HG03571 (cell line): ENCODE measurements around the gene DYNLT1.
"Not testable (repeated sequence)": the region's sequence is repeated elsewhere in the genome, so short reads cannot be mapped to it uniquely, and the experiment has no call there.

ENCODE experiments used
- ATAC-seq: cut with Tn5 transposase; IDR thresholded peaks from one replicate; pipeline ENCODE4 v1.9.1; 2021; ENCODE audit not compliant: unreplicated experiment

DYNLT1 gene

DNA sequence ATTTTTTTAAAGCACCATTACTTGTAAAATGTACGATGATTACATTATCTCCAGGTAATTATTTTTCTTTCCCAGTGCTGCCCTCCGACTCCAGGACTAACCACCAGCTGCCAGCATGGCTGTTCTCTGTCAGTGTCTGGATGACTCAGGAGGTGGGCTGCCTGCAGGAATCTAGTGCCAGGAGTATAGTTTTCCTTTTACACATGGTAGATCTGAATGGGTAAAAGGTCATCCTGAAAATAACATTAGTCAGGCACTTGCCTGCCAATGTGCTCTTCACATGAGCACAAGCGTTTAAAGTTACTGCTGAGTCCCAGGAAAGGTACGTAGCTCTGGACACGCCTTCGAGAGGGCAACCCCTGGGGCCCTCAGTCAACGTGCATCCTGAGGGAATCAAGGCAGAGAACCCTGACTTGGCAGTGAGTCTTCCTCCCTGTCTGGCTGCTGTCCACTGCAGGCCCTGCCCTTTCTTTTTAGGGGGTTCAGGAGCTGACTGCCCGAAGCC is 2.4 kb downstream of the DYNLT1 start:
- no peak for ATAC-seq

GRCh38 chr6:158640519-158640918 is 4.0 kb downstream of the DYNLT1 start:
- no peak for ATAC-seq

DNA sequence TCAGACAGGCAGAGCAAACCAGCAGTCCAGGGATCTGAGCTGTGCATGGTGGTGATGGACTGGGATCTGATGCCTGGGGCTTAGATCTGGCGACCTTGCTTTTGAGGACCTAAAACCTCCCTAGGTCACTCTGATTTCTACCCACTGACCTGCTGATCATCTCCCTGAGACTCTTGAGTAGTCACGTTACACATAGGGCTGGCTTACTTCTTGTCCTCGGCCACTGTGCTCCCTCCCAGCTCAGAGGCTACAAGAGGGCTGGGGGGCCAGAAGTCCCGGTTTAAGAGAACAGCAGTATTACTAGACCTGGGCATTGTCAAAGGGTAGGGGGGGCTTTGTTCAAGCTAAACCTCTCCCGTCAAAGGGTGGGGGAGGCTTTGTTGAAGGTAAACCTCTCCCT is 5.5 kb downstream of the DYNLT1 start:
- ATAC-seq, result no peak

- no peak for ATAC-seq
These were observed 6.2 kb downstream of the DYNLT1 start for GRCh38 chr6:158638324-158638854.

GRCh38 chr6:158636778-158637177 is 7.8 kb downstream of the DYNLT1 start:
- no peak for ATAC-seq

- ATAC-seq, result no peak
These were observed 9.0 kb downstream of the DYNLT1 start for GRCh38 chr6:158635427-158636073.

GRCh38 chr6:158634695-158635426 is 9.7 kb downstream of the DYNLT1 start:
- ATAC-seq, result no peak

DNA sequence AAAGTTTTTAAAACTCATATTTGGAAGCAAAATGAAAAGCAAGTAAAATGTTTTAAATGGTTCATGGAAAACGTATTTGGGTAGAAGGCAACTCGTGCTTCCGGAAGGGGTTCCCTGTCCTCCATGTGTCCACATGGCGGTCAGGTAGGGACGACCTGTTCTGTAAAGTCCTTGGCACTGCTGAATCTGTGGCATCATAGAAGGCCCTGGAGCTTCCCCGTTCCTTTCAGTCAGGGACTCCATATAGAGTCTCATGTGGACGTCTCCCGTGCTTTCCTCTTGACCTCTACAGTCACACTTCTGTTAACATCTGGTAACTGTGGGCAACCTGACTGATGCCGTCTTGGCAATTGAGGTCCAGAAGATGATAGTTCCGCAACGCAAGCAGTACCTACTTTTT is 11.4 kb downstream of the DYNLT1 start:
- no peak for ATAC-seq

DNA sequence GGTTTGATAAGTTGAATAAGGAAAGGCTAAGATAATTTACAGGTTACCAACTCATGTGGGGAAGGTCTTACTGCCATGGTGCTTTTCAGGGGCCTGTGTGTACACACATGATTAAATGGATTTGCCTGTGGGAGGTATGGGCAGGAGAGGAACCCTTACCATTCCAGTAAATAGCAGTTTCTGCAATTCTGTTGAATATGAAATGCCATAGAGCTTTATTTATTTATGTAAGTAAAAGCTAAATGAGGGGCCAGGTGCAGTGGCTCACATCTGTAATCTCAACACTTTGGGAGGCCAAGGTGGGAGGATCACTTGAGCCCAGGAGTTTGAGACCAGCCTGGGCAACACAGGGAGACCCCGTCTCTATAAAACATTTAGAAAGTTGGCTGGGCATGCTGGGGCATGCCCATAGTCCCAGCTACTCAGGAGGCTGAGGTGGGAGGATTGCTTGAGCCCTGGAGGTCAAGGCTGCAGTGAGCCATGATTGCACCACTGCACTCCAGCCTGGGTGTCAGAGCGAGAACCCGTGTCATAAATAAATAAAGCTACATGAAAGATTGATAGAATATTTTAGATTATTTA is 11.9 kb downstream of the DYNLT1 start:
- not testable (repeated sequence) for ATAC-seq

GRCh38 chr6:158631678-158632537 is 12.6 kb downstream of the DYNLT1 start:
- ATAC-seq, result no peak

DNA sequence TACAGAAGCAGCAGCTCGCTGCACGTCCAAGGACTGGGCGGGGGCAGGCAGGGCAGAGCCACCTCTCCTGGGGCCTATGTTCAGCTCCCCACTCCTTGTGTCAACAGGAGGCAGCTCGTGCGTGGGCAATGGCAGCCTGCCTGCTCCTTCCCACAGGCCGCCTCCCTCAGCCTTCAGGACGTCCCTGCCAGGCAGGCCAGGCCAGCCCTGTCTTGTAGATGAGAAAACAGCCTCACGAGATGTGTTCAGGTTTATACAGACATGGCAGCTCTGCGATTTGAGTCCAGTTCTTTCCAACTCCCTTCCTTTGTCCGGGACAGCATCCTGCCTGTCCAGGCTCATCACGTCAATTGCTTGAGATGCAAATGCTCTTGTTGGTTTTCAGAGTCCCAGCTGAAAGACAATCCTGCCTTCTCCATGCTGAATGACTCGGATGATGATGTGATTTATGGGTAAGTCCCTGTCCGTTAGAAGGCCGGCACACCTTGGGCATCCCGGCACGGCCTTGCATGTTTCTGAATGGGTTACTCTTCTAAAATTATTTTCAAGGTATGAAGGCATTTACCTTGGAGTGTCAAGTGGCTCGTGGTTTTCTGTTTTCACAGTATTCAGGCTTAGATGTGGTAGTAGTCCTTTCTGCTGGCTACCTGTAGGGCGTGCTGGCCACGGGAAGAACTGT is 13.5 kb downstream of the DYNLT1 start:
- no peak for ATAC-seq

GRCh38 chr6:158629367-158630221 is 14.9 kb downstream of the DYNLT1 start:
- ATAC-seq, result no peak

DNA sequence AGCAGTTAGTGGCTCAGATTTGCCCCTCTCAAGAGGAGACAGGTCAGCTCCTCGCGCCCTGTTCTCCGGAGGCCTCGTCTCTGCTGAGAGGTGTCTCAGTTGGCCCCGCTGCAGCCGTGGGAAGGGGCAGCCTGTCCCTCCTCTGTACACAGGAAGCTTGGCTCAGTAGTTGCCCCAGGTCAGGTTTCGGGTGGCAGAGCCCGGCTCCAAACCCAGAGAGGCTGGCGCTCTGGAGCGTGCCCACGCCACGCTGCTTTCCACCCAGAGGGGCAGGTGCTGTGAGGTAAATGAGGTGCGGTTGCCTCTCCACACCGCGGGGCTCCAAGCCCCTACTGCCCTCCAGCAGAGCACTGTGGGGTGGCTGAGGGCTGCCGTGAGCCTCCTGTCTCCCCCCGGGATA is 16.0 kb downstream of the DYNLT1 start:
- ATAC-seq, result no peak

- no peak for ATAC-seq
These were observed 16.7 kb downstream of the DYNLT1 start for GRCh38 chr6:158627940-158628211.

DNA sequence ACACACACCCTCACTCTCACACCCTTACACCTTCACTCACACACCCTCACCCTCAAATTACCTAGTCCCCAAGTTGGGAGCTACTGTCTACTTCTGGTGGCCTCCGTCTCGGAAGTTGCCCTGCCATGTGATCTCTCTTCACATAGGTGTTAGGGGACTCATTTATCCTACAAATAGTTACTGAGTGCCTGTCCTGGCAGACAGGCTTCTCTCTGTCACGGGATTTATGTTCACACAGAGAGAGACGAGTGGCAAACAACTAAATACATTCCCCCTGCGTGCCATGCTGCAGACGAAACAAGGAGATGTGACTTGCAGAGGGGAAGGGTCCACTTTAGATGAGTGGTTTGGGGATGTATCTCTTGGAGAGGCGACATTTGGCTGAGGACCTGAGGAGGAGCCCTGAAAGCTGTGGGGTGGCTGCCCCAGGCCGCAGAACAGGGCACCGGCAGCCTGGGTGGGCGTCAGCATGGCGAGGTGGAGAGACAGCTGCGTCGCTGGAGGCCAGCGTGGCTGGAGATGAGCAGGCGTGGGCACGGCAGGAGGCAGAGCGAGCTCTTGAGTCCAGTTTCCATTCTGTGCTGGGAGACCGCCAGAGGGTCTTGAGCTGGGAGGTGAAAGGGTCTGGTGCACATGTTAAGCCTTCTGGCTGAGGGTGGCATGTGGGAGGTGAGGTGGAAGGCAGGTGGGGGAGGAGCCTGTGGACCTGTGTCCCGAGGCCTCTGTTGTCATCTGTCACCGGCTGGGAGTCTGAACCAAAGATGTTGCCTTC is 17.2 kb downstream of the DYNLT1 start:
- ATAC-seq, result no peak

DNA sequence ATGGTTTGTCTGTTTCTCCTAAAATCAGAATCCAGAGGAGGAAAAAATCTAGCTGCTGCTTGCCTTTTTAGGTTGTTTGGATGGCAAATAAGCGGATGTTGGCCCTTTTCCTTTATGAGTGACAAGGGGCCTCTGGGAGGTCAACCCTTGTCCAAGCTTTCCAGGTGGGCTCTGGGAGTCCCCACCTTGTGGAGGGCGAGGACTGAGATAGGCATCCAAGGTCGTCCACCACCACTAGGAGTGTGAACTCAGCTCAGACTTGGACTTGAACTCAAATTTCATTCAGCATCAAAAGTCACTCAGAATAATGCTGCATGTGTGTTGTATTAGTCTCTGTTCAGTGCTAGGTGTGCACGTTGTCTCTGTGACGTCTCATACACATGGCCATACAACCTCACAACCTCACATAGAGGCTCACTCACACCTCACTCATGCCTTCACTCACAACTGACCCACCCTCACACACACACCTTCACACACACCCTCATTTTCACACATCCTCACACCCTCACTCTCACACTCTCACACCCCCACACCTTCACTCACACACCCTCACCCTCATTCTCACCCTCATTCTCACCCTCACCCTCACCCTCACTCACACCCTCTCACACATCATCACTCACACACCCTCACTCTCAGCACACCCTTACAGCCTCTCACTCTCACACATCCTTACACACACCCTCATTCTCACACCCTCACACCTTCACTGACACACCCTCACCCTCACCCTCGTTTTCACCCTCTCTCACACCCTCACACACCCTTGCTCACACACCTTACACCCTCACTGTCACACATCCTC is 18.0 kb downstream of the DYNLT1 start:
- no peak for ATAC-seq

GRCh38 chr6:158625881-158626305 is 18.6 kb downstream of the DYNLT1 start:
- no peak for ATAC-seq
